Hypothalamus (tissue), 51 donors: ENCODE measurements around the gene RPTOR.

Experiments used
- DNase-seq, 51 donors: peaks; one replicate each; lab custom pipeline; 2025; lab: John Stamatoyannopoulos, UW

RPTOR gene

GRCh38 chr17:80657561-80657960 is 112.9 kb downstream of the RPTOR start:
- DNase-seq = no peak

- DNase-seq = no peak
Observed at GRCh38 chr17:80658821-80659220, 114.2 kb downstream of the RPTOR start.

- no peak for DNase-seq
Observed at GRCh38 chr17:80659651-80660050, 115.0 kb downstream of the RPTOR start.

- no peak for DNase-seq
Observed at GRCh38 chr17:80660527-80661198, 116.0 kb downstream of the RPTOR start.

GRCh38 chr17:80662557-80662956 is 117.9 kb downstream of the RPTOR start:
- DNase-seq = no peak

GRCh38 chr17:80663781-80664206 is 119.2 kb downstream of the RPTOR start:
- no peak for DNase-seq

- no peak for DNase-seq
Observed at GRCh38 chr17:80664217-80664790, 119.7 kb downstream of the RPTOR start.

GRCh38 chr17:80665792-80666191 is 121.2 kb downstream of the RPTOR start:
- DNase-seq = no peak

GRCh38 chr17:80666867-80667266 is 122.2 kb downstream of the RPTOR start:
- DNase-seq = no peak

- no peak for DNase-seq
Observed at GRCh38 chr17:80667462-80668277, 123.0 kb downstream of the RPTOR start.

- DNase-seq = peak in 1 of 51 donors; percentile 6
Observed at GRCh38 chr17:80668375-80669148, 123.9 kb downstream of the RPTOR start.

- DNase-seq = no peak
Observed at GRCh38 chr17:80671039-80671824, 126.6 kb downstream of the RPTOR start.

- DNase-seq = peak in 1 of 51 donors; percentile 30
Observed at GRCh38 chr17:80671825-80672110, 127.1 kb downstream of the RPTOR start.

GRCh38 chr17:80673152-80673920 is 128.7 kb downstream of the RPTOR start:
- no peak for DNase-seq

GRCh38 chr17:80675438-80676095 is 130.9 kb downstream of the RPTOR start:
- DNase-seq = no peak

- no peak for DNase-seq
Observed at GRCh38 chr17:80676096-80676466, 131.4 kb downstream of the RPTOR start.

- DNase-seq = no peak
Observed at GRCh38 chr17:80676564-80676963, 131.9 kb downstream of the RPTOR start.

GRCh38 chr17:80677214-80677756 is 132.6 kb downstream of the RPTOR start:
- no peak for DNase-seq

GRCh38 chr17:80679816-80680215 is 135.2 kb downstream of the RPTOR start:
- DNase-seq = no peak
